Fibroblast of the aortic adventitia (primary cell): ENCODE measurements around the gene FLT4. TPM values are rescaled to one million over a fixed set of nuclear protein-coding genes. Genes with fewer than 3 reads are reported as not detected.

Experiments used
- DNase-seq: peaks from one replicate; pipeline ENCODE4 v3.0.0-alpha.2; 2010; ENCODE audit warnings: low read depth
- H3K4me3 ChIP-seq: 2 replicates; pipeline ENCODE4 v1.5.1; 2011; ENCODE audit warnings: low read depth, mild to moderate bottlenecking, control low read depth, low read length, moderate library complexity
- total RNA-seq: library from RNA; depleted of rRNA; stranded (reverse); fragments of >200 nt; gene quantifications from 2 replicates; pipeline ENCODE4 v1.2.3, GENCODE V29; 2012; ENCODE audit warnings: low replicate concordance
- TF ChIP-seq, protein P1 (sequence below): IDR thresholded peaks from 2 replicates; pipeline ENCODE4 v1.5.1; 2011; ENCODE audit warnings: mild to moderate bottlenecking, low read length, control low read depth, inconsistent platforms; ENCODE audit not compliant: insufficient read depth

Gene FLT4
- total RNA-seq, 1 donor, result 0.09 TPM

DNA sequence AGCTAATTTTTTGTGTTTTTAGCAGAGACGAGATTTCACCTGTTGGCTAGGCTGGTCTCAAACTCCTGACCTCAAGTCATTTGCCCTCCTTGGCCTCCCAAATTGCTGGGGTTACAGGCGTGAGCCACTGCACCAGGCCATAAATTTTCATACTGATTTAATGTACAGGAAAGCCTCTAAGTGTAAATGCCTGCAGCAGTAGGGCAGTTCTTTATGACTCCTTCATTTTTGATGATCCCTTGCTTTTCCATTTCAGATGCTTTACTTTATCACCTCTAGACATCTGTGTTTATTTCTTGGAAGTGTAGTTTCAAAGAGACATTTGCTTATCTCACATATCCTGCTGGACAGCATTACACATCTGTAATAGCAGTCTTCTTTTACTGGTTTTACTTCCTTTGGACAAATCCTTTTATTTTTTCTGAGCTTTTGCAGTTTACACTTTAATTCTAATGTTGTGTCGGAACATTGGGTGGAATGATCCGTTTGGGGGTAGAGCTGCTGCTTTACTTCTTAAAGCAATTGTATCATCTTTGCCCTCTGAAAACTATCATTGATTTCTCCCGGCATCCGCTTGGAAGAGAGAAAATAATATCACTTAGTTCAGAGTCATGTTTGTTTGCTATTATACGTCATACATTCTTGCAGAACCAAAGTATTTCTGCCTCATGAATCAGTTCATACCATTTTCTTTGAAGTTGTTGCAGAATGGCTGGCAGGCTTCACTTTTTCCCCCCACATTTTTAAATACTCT lies 94.1 kb downstream of the FLT4 start:
- TF ChIP-seq, protein P1, sequence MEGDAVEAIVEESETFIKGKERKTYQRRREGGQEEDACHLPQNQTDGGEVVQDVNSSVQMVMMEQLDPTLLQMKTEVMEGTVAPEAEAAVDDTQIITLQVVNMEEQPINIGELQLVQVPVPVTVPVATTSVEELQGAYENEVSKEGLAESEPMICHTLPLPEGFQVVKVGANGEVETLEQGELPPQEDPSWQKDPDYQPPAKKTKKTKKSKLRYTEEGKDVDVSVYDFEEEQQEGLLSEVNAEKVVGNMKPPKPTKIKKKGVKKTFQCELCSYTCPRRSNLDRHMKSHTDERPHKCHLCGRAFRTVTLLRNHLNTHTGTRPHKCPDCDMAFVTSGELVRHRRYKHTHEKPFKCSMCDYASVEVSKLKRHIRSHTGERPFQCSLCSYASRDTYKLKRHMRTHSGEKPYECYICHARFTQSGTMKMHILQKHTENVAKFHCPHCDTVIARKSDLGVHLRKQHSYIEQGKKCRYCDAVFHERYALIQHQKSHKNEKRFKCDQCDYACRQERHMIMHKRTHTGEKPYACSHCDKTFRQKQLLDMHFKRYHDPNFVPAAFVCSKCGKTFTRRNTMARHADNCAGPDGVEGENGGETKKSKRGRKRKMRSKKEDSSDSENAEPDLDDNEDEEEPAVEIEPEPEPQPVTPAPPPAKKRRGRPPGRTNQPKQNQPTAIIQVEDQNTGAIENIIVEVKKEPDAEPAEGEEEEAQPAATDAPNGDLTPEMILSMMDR, result no peak
- peak; percentile 2 for DNase-seq
- no peak overlapping the region for H3K4me3 ChIP-seq

DNA sequence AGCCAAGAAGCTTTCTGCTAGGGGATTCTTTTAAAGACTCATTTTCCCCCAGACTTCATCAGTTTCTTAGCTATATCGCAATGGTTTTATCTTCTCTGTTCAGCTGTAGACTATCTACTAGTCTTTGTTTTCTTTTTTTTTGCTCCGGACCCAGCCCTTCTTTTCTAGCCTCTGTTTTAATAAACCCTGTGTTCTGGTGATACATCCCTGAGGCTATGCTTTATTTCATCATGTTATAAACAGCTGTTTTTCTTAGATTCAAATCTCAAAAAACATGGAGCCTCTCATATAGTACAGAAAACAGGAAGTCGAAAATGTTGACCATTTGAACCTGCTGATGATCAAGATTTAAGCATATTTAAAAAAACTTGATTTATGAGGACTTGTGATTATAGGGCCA lies 95.9 kb downstream of the FLT4 start:
- H3K4me3 ChIP-seq, result no peak overlapping the region
- TF ChIP-seq, protein P1, result no peak
- DNase-seq, result no peak

Other genes with a start within 250 kb of the FLT4 start
- 9.8 and 12.1 TPM in 2 replicates for gene CNOT6, start 155.2 kb downstream of the FLT4 start, total RNA-seq
- not detected in 2 replicates for gene SCGB3A1, start 58.1 kb downstream of the FLT4 start, total RNA-seq
- not detected in 2 replicates for gene OR2Y1, start 90.5 kb upstream of the FLT4 start, total RNA-seq
- gene MGAT1, start 153.2 kb upstream of the FLT4 start, total RNA-seq, result 79.4 and 81.1 TPM in 2 replicates
- 14.7 and 19.4 TPM in 2 replicates for gene ZFP62, start 211.7 kb upstream of the FLT4 start, total RNA-seq
- gene BTNL8, start 249.6 kb upstream of the FLT4 start, total RNA-seq, result not detected in 2 replicates